B cell (primary cell): ENCODE measurements around the gene MICALL1.

Experiments
- CTCF ChIP-seq: fragments of 200-600 bp; IDR thresholded peaks from one replicate; pipeline ENCODE4 v1.8.0; 2022; ENCODE audit warnings: antibody characterized with exemption, mild to moderate bottlenecking
- EZH2 ChIP-seq: IDR thresholded peaks from 2 replicates; pipeline ENCODE4 v1.6.1; 2012; ENCODE audit warnings: borderline replicate concordance, low read depth, mild to moderate bottlenecking, moderate library complexity, low read length; ENCODE audit not compliant: insufficient read depth, poor library complexity, severe bottlenecking

GRCh38 chr22:37930270-37930951 is 24.3 kb downstream of the MICALL1 start:
- no peak for TF ChIP-seq CTCF
- TF ChIP-seq EZH2: no peak
